NCI-H187 treated with DMSO at 0.1 percent for 48 hours (cell line): ENCODE results near the gene DCN.
"Not testable (repeated sequence)": the region's sequence is repeated elsewhere in the genome, so short reads cannot be mapped to it uniquely, and the experiment has no call there.

ENCODE experiments used
- DNase-seq: peaks from one replicate; lab custom pipeline; 2025; lab: John Stamatoyannopoulos, UW

Gene DCN

GRCh38 chr12:91182636-91183455, at the start of gene DCN:
DCN (minus strand) TSS chr12:91182817; CDS start chr12:91178552, 4,265 bp downstream.
- DNase-seq, result no peak

- DNase-seq, result no peak
Measured at GRCh38 chr12:91230841-91231240, 48.2 kb upstream of the DCN start.

GRCh38 chr12:91226951-91227350, 44.3 kb upstream of the DCN start:
- DNase-seq, result no peak

- DNase-seq, result no peak
Measured at GRCh38 chr12:91225316-91225715, 42.7 kb upstream of the DCN start.

- no peak for DNase-seq
Measured at GRCh38 chr12:91224401-91224800, 41.8 kb upstream of the DCN start.

GRCh38 chr12:91222746-91223145, 40.1 kb upstream of the DCN start:
- no peak for DNase-seq

GRCh38 chr12:91219919-91220318, 37.3 kb upstream of the DCN start:
- no peak for DNase-seq

- DNase-seq, result no peak
Measured at GRCh38 chr12:91219511-91219910, 36.9 kb upstream of the DCN start.

- no peak for DNase-seq
Measured at GRCh38 chr12:91216871-91217270, 34.3 kb upstream of the DCN start.

- DNase-seq, result no peak
Measured at GRCh38 chr12:91215940-91216454, 33.4 kb upstream of the DCN start.

GRCh38 chr12:91211866-91212265, 29.2 kb upstream of the DCN start:
- DNase-seq, result no peak

GRCh38 chr12:91210618-91211017, 28.0 kb upstream of the DCN start:
- no peak for DNase-seq

GRCh38 chr12:91210144-91210543, 27.5 kb upstream of the DCN start:
- DNase-seq, result no peak

- DNase-seq, result not testable (repeated sequence)
Measured at GRCh38 chr12:91207301-91207700, 24.7 kb upstream of the DCN start.

GRCh38 chr12:91205811-91206210, 23.2 kb upstream of the DCN start:
- DNase-seq, result no peak

- DNase-seq, result no peak
Measured at GRCh38 chr12:91204421-91204820, 21.8 kb upstream of the DCN start.

- no peak for DNase-seq
Measured at GRCh38 chr12:91203610-91204009, 21.0 kb upstream of the DCN start.

- DNase-seq, result no peak
Measured at GRCh38 chr12:91202390-91202789, 19.8 kb upstream of the DCN start.

- no peak for DNase-seq
Measured at GRCh38 chr12:91196436-91196835, 13.8 kb upstream of the DCN start.

GRCh38 chr12:91194500-91194899, 11.9 kb upstream of the DCN start:
- no peak for DNase-seq

- DNase-seq, result no peak
Measured at GRCh38 chr12:91191513-91192111, 9.0 kb upstream of the DCN start.

GRCh38 chr12:91189516-91189915, 6.9 kb upstream of the DCN start:
- DNase-seq, result no peak

- DNase-seq, result no peak
Measured at GRCh38 chr12:91188778-91189177, 6.2 kb upstream of the DCN start.
